Measurements from ENCODE around the gene SMARCD1. TPM values are rescaled to one million over a fixed set of nuclear protein-coding genes. Genes with fewer than 3 reads are reported as not detected.

The SMARCD1 gene
- total and polyA plus RNA-seq, 2 experiments from 2014 or later: 124 to 287 TPM

- Histone ChIP-seq H4K20me1 (replicated peaks; ENCODE audit: insufficient read depth) (no peaks in the 10 kb centered on the region; the same call in 1 of the 2 replicates), H3K4me1 (ENCODE audit: insufficient read depth) (no peaks in the 10 kb centered on the region), H3F3A (replicated peaks; ENCODE audit: low read depth) (peaks cover 6% of the 10 kb centered on the region; the same call in 1 of the 2 replicates), H3K79me2 (replicated peaks; ENCODE audit: insufficient read depth) (peaks cover 31% of the 10 kb centered on the region), H3K27me3 (ENCODE audit: insufficient read depth) (no peaks in the 10 kb centered on the region), H3K27ac (ENCODE audit: low read depth) (no peak overlapping the region), H2AFZ (no peak overlapping the region), H3K4me3 (no peak overlapping the region), H3K36me3 (ENCODE audit: insufficient read depth) (no peaks in the 10 kb centered on the region), H3K4me2 (no peak overlapping the region), H3K9me2 (ENCODE audit: insufficient read depth) (no peaks in the 10 kb centered on the region)
- peaks cover 2% of the 10 kb centered on the region; the same call in 1 of the 3 replicates for H3K9me3 Mint-ChIP-seq
- H3K27me3 Mint-ChIP-seq (ENCODE audit: insufficient read depth, low read depth, poor library complexity): peaks cover 2% of the 10 kb centered on the region
- no peak overlapping the region; the same call in 1 of the 2 replicates for H3K27ac Mint-ChIP-seq
- DNase-seq (ENCODE audit: low spot score) (no peak), ATAC-seq (no peak)
- H3K4me3 Mint-ChIP-seq: no peak overlapping the region
- peaks cover 3% of the 10 kb centered on the region; the same call in 2 of the 3 replicates for H3K36me3 Mint-ChIP-seq (ENCODE audit: low read depth)
- TF ChIP-seq STAT1 (IDR thresholded peaks at IDR 0.05; ENCODE audit: unreplicated experiment) (no peak), CREB1 (CRISPR knock-in tag; IDR thresholded peaks at IDR 0.05; ENCODE audit: low read depth) (no peak), JUNB (IDR thresholded peaks at IDR 0.05; ENCODE audit: unreplicated experiment) (no peak), ZNF331 (CRISPR knock-in tag; IDR thresholded peaks at IDR 0.05; ENCODE audit: low read depth) (no peak), POLR2AphosphoS5 (IDR thresholded peaks at IDR 0.05; ENCODE audit: low read depth) (no peak), EZH2phosphoT487 (IDR thresholded peaks at IDR 0.05; ENCODE audit: unreplicated experiment) (no peak), ZNF114 (CRISPR knock-in tag; IDR thresholded peaks at IDR 0.05) (no peak), ZNF462 (CRISPR knock-in tag; IDR thresholded peaks at IDR 0.05) (no peak), EZH2 (IDR thresholded peaks at IDR 0.05; ENCODE audit: low read depth, unreplicated experiment) (no peak), ETS1 (IDR thresholded peaks at IDR 0.05) (no peak), CTCF (conservative IDR thresholded peaks at IDR 0.05; ENCODE audit: low read depth in 2 of 2) (no peak), NANOG (IDR thresholded peaks at IDR 0.05; ENCODE audit: borderline replicate concordance) (no peak), REST (IDR thresholded peaks at IDR 0.05; ENCODE audit: unreplicated experiment) (no peak)
- peaks cover 7% of the 10 kb centered on the region for H3K4me1 Mint-ChIP-seq
These were observed 32.0 kb downstream of the SMARCD1 start for GRCh38 chr12:50117057-50117622.
